HG03280 (cell line): Measurements from ENCODE around the gene TRIM52.

Source experiments
- ATAC-seq: cut with Tn5 transposase; IDR thresholded peaks from one replicate; pipeline ENCODE4 v1.9.1; 2021; ENCODE audit warnings: mild to moderate bottlenecking, moderate library complexity; ENCODE audit not compliant: unreplicated experiment

Gene TRIM52

GRCh38 chr5:181234455-181235306 lies 26.3 kb downstream of the TRIM52 start:
- no peak for ATAC-seq

GRCh38 chr5:181233801-181234454 lies 27.0 kb downstream of the TRIM52 start:
- ATAC-seq: no peak

GRCh38 chr5:181233088-181233800 lies 27.7 kb downstream of the TRIM52 start:
- ATAC-seq: no peak

- no peak for ATAC-seq
Observed at GRCh38 chr5:181232593-181232992, 28.4 kb downstream of the TRIM52 start.

- no peak for ATAC-seq
Observed at GRCh38 chr5:181231432-181231831, 29.5 kb downstream of the TRIM52 start.

GRCh38 chr5:181230551-181230950 lies 30.4 kb downstream of the TRIM52 start:
- ATAC-seq: no peak

GRCh38 chr5:181229996-181230395 lies 30.9 kb downstream of the TRIM52 start:
- no peak for ATAC-seq

GRCh38 chr5:181224390-181225229 lies 36.3 kb downstream of the TRIM52 start:
- no peak for ATAC-seq

- ATAC-seq: peak; percentile 2
Observed at GRCh38 chr5:181223729-181224389, 37.1 kb downstream of the TRIM52 start.

- ATAC-seq: peak; percentile 61
Observed at GRCh38 chr5:181223058-181223728, 37.8 kb downstream of the TRIM52 start, which contains the start of gene TRIM41. Gene TRIM41 (plus strand): TSS chr5:181223281. CDS start chr5:181224000, 719 bp downstream.

GRCh38 chr5:181222630-181223057 lies 38.3 kb downstream of the TRIM52 start:
- no peak for ATAC-seq

GRCh38 chr5:181221792-181222629 lies 38.9 kb downstream of the TRIM52 start:
- peak; percentile 25 for ATAC-seq

- no peak for ATAC-seq
Observed at GRCh38 chr5:181221105-181221791, 39.7 kb downstream of the TRIM52 start.

GRCh38 chr5:181220178-181220515 lies 40.8 kb downstream of the TRIM52 start:
- ATAC-seq: no peak

- no peak for ATAC-seq
Observed at GRCh38 chr5:181219262-181220177, 41.4 kb downstream of the TRIM52 start.

GRCh38 chr5:181218795-181219124 lies 42.2 kb downstream of the TRIM52 start:
- ATAC-seq: no peak

GRCh38 chr5:181217803-181218062 lies 43.2 kb downstream of the TRIM52 start:
- ATAC-seq: peak; percentile 16
